22Rv1 (cell line): Measurements from ENCODE around the gene GIT2.

Source experiments
- ZFX ChIP-seq: fragments of 450-650 bp; IDR thresholded peaks from 2 replicates; pipeline ENCODE4 v1.6.1; 2017; ENCODE audit warnings: antibody characterized with exemption, borderline replicate concordance
- TF ChIP-seq, protein P1 (sequence below): fragments of 450-650 bp; IDR thresholded peaks from 2 replicates; pipeline ENCODE4 v1.5.1; 2017; ENCODE audit warnings: mild to moderate bottlenecking

DNA sequence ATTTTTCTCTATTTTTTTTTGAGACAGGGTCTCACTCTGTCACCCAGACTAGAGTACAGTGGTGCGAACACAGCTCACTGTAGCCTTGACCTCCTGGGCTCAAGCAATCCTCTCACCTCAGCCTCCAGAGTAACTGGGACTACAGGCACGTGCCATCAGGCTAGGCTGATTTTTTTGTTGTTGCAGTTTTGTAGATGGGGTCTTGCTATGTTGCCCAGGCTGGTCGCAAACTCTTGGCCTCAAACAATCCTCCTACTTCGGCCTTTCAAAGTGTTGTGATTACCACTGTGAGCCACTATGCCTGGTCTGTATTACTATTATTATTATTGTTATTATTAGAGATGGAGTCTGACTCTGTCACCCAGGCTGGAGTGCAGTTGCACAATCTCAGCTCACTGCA lies 23.3 kb downstream of the GIT2 start:
- TF ChIP-seq, protein P1, sequence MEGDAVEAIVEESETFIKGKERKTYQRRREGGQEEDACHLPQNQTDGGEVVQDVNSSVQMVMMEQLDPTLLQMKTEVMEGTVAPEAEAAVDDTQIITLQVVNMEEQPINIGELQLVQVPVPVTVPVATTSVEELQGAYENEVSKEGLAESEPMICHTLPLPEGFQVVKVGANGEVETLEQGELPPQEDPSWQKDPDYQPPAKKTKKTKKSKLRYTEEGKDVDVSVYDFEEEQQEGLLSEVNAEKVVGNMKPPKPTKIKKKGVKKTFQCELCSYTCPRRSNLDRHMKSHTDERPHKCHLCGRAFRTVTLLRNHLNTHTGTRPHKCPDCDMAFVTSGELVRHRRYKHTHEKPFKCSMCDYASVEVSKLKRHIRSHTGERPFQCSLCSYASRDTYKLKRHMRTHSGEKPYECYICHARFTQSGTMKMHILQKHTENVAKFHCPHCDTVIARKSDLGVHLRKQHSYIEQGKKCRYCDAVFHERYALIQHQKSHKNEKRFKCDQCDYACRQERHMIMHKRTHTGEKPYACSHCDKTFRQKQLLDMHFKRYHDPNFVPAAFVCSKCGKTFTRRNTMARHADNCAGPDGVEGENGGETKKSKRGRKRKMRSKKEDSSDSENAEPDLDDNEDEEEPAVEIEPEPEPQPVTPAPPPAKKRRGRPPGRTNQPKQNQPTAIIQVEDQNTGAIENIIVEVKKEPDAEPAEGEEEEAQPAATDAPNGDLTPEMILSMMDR, result no peak
- no peak for TF ChIP-seq ZFX
